Measurements from ENCODE around the gene FCHSD2. TPM values are rescaled to one million over a fixed set of nuclear protein-coding genes. Genes with fewer than 3 reads are reported as not detected.

FCHSD2 gene
- total and polyA plus RNA-seq, 2 of the 13 experiments (the other 11 are each of a cell fraction or from before 2014, with no cell fraction given), result 20.5 to 24.8 TPM

DNA sequence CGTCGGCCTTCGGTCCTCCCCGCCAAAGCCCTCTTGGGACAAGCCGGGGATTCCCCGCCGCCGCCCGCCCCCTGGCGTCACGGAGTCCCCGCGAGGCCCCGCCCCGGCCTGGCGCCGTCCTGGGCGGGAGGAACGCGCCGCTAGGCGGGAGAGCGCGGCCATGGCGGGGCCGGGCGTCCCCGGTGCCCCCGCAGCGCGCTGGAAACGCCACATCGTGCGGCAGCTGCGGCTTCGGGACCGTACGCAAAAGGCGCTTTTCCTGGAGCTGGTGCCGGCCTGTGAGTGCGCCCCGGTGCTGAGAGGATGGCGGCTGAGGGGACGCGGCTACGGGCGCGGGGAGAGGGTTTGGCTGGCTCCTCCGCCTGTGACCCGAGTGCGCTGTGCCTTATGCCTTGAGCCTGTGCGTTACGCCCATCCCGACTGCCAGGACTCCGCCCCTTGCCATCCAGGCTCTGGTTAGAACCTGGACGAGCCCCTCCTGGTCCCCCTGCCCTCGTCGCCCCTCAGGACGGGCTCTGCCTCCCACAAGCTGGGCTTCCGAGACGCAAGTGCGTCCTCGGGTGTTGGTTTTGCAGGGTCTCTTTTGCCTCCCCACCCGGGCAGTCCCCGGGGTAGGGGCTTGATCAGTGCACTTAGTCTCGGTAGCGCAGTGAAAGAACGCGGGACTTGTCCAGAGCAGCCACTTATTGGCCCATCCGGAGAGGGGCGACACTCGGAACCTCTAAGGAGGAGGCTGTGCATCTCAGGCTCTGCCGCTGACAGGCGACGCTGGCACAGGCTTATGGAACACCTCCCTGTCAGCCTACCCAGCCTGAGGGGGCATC is 327.6 kb downstream of the FCHSD2 start, which contains the start of gene ATG16L2 (continued):
- TF ChIP-seq, protein P1, sequence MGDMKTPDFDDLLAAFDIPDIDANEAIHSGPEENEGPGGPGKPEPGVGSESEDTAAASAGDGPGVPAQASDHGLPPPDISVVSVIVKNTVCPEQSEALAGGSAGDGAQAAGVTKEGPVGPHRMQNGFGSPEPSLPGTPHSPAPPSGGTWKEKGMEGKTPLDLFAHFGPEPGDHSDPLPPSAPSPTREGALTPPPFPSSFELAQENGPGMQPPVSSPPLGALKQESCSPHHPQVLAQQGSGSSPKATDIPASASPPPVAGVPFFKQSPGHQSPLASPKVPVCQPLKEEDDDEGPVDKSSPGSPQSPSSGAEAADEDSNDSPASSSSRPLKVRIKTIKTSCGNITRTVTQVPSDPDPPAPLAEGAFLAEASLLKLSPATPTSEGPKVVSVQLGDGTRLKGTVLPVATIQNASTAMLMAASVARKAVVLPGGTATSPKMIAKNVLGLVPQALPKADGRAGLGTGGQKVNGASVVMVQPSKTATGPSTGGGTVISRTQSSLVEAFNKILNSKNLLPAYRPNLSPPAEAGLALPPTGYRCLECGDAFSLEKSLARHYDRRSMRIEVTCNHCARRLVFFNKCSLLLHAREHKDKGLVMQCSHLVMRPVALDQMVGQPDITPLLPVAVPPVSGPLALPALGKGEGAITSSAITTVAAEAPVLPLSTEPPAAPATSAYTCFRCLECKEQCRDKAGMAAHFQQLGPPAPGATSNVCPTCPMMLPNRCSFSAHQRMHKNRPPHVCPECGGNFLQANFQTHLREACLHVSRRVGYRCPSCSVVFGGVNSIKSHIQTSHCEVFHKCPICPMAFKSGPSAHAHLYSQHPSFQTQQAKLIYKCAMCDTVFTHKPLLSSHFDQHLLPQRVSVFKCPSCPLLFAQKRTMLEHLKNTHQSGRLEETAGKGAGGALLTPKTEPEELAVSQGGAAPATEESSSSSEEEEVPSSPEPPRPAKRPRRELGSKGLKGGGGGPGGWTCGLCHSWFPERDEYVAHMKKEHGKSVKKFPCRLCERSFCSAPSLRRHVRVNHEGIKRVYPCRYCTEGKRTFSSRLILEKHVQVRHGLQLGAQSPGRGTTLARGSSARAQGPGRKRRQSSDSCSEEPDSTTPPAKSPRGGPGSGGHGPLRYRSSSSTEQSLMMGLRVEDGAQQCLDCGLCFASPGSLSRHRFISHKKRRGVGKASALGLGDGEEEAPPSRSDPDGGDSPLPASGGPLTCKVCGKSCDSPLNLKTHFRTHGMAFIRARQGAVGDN (CRISPR knock-in tag; IDR thresholded peaks at IDR 0.05), result peak; percentile 60
- TF ChIP-seq ZNF572 (CRISPR knock-in tag; IDR thresholded peaks at IDR 0.05), result 0 out of 2 replicates have a peak, but pooled peaks have one; percentile 16
- TF ChIP-seq, protein P2, sequence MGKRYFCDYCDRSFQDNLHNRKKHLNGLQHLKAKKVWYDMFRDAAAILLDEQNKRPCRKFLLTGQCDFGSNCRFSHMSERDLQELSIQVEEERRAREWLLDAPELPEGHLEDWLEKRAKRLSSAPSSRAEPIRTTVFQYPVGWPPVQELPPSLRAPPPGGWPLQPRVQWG (CRISPR knock-in tag; IDR thresholded peaks at IDR 0.05; ENCODE audit: borderline replicate concordance, low read depth), result no peak
- TF ChIP-seq ATF7-NPFF (CRISPR knock-in tag; IDR thresholded peaks at IDR 0.05; ENCODE audit: low read depth), result peak; percentile 25; the same call in 1 of the 2 replicates
- TF ChIP-seq ZNF773 (CRISPR knock-in tag; IDR thresholded peaks at IDR 0.05; ENCODE audit: borderline replicate concordance), result peak; percentile 52; the same call in 1 of the 2 replicates
- 0 out of 2 replicates have a peak, but pooled peaks have one; percentile 48 for TF ChIP-seq TOPORS (CRISPR knock-in tag; IDR thresholded peaks at IDR 0.05)
- TF ChIP-seq, protein P3, sequence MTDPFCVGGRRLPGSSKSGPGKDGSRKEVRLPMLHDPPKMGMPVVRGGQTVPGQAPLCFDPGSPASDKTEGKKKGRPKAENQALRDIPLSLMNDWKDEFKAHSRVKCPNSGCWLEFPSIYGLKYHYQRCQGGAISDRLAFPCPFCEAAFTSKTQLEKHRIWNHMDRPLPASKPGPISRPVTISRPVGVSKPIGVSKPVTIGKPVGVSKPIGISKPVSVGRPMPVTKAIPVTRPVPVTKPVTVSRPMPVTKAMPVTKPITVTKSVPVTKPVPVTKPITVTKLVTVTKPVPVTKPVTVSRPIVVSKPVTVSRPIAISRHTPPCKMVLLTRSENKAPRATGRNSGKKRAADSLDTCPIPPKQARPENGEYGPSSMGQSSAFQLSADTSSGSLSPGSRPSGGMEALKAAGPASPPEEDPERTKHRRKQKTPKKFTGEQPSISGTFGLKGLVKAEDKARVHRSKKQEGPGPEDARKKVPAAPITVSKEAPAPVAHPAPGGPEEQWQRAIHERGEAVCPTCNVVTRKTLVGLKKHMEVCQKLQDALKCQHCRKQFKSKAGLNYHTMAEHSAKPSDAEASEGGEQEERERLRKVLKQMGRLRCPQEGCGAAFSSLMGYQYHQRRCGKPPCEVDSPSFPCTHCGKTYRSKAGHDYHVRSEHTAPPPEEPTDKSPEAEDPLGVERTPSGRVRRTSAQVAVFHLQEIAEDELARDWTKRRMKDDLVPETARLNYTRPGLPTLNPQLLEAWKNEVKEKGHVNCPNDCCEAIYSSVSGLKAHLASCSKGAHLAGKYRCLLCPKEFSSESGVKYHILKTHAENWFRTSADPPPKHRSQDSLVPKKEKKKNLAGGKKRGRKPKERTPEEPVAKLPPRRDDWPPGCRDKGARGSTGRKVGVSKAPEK (CRISPR knock-in tag; IDR thresholded peaks at IDR 0.05; ENCODE audit: borderline replicate concordance), result no peak
- TF ChIP-seq, protein P4, sequence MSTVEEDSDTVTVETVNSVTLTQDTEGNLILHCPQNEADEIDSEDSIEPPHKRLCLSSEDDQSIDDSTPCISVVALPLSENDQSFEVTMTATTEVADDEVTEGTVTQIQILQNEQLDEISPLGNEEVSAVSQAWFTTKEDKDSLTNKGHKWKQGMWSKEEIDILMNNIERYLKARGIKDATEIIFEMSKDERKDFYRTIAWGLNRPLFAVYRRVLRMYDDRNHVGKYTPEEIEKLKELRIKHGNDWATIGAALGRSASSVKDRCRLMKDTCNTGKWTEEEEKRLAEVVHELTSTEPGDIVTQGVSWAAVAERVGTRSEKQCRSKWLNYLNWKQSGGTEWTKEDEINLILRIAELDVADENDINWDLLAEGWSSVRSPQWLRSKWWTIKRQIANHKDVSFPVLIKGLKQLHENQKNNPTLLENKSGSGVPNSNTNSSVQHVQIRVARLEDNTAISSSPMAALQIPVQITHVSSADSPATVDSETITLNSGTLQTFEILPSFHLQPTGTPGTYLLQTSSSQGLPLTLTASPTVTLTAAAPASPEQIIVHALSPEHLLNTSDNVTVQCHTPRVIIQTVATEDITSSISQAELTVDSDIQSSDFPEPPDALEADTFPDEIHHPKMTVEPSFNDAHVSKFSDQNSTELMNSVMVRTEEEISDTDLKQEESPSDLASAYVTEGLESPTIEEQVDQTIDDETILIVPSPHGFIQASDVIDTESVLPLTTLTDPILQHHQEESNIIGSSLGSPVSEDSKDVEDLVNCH (CRISPR knock-in tag; IDR thresholded peaks at IDR 0.05), result no peak
- TF ChIP-seq, protein P5, sequence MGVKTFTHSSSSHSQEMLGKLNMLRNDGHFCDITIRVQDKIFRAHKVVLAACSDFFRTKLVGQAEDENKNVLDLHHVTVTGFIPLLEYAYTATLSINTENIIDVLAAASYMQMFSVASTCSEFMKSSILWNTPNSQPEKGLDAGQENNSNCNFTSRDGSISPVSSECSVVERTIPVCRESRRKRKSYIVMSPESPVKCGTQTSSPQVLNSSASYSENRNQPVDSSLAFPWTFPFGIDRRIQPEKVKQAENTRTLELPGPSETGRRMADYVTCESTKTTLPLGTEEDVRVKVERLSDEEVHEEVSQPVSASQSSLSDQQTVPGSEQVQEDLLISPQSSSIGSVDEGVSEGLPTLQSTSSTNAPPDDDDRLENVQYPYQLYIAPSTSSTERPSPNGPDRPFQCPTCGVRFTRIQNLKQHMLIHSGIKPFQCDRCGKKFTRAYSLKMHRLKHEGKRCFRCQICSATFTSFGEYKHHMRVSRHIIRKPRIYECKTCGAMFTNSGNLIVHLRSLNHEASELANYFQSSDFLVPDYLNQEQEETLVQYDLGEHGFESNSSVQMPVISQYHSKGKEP (CRISPR knock-in tag; IDR thresholded peaks at IDR 0.05), result no peak
- no peak for TF ChIP-seq SETDB1 (CRISPR knock-in tag; IDR thresholded peaks at IDR 0.05; ENCODE audit: borderline replicate concordance)
- no peak for TF ChIP-seq PHB2 (IDR thresholded peaks at IDR 0.05; ENCODE audit: partially characterized antibody)
- TF ChIP-seq ZSCAN9 (CRISPR knock-in tag; IDR thresholded peaks at IDR 0.05; ENCODE audit: borderline replicate concordance), result no peak; the same call in 1 of the 2 replicates
- TF ChIP-seq, protein P6, sequence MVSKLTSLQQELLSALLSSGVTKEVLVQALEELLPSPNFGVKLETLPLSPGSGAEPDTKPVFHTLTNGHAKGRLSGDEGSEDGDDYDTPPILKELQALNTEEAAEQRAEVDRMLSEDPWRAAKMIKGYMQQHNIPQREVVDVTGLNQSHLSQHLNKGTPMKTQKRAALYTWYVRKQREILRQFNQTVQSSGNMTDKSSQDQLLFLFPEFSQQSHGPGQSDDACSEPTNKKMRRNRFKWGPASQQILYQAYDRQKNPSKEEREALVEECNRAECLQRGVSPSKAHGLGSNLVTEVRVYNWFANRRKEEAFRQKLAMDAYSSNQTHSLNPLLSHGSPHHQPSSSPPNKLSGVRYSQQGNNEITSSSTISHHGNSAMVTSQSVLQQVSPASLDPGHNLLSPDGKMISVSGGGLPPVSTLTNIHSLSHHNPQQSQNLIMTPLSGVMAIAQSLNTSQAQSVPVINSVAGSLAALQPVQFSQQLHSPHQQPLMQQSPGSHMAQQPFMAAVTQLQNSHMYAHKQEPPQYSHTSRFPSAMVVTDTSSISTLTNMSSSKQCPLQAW (CRISPR knock-in tag; IDR thresholded peaks at IDR 0.05), result no peak
